Measurements from ENCODE around the gene CERS4.

GRCh38 chr19:8208119-8208921 lies 850 bp upstream of the CERS4 start:
- TF ChIP-seq POLR2A (IDR thresholded peaks at IDR 0.05; ENCODE audit: low read length) (no peak), GATA1 (IDR thresholded peaks at IDR 0.05; ENCODE audit: low read depth, low read length) (no peak)
